Activated CD8-positive, alpha-beta memory T cell treated with anti-CD3 and anti-CD28 coated beads for 36 hours (primary cell): ENCODE results near the gene SMCO3. TPM values are rescaled to one million over a fixed set of nuclear protein-coding genes. Genes with fewer than 3 reads are reported as not detected.

Experiments
- CTCF ChIA-PET: fragments of 350-600 bp; sonication (Branson Sonifier 250); formaldehyde crosslinking; loops from one replicate; lab custom pipeline; 2021; ENCODE audit warnings: antibody characterized with exemption; lab: Charles Lee
- POLR2A ChIA-PET: fragments of 350-600 bp; sonication (Branson Sonifier 250); formaldehyde crosslinking; loops from one replicate; lab custom pipeline; 2021; ENCODE audit warnings: antibody characterized with exemption; lab: Charles Lee
- total RNA-seq, 2 experiments: library from RNA; stranded (reverse); gene quantifications; one replicate each; pipeline ENCODE4 v1.2.3, GENCODE V29; 2021

The SMCO3 gene
- total RNA-seq = not detected

- POLR2A ChIA-PET = no interaction called here
Measured at GRCh38 chr12:14814014-14814413, at the start of gene SMCO3. Gene SMCO3 (minus strand): TSS chr12:14814182. CDS start chr12:14806680, 7,502 bp downstream.

GRCh38 chr12:14860490-14860889 is 46.5 kb upstream of the SMCO3 start:
- CTCF ChIA-PET = no interaction called here
- POLR2A ChIA-PET = no interaction called here

More at GRCh38 chr12:14814014-14814413, at the start of gene SMCO3:
- CTCF ChIA-PET = no interaction called here

GRCh38 chr12:14858513-14858912 is 44.5 kb upstream of the SMCO3 start:
- POLR2A ChIA-PET = no interaction called here
- CTCF ChIA-PET = no interaction called here

- CTCF ChIA-PET = no interaction called here
- POLR2A ChIA-PET = no interaction called here
Measured at GRCh38 chr12:14854586-14855183, 40.7 kb upstream of the SMCO3 start.

GRCh38 chr12:14853961-14854360 is 40.0 kb upstream of the SMCO3 start:
- ChIA-PET CTCF (no interaction called here), POLR2A (no interaction called here)

- ChIA-PET CTCF (interaction anchor here (0.9 kb wide), 1 partner anchor 8 kb away, joined by 3 read pairs; no protein-coding TSS in a partner anchor), POLR2A (no interaction called here)
Measured at GRCh38 chr12:14852880-14853279, 38.9 kb upstream of the SMCO3 start.

- ChIA-PET POLR2A (no interaction called here), CTCF (interaction anchor here (0.7 to 1.0 kb wide), 2 partner anchors 33 to 145 kb away, joined by 4 read pairs; no protein-coding TSS in a partner anchor)
Measured at GRCh38 chr12:14850929-14851663, 37.1 kb upstream of the SMCO3 start.

GRCh38 chr12:14849661-14850060 is 35.7 kb upstream of the SMCO3 start:
- POLR2A ChIA-PET = no interaction called here
- CTCF ChIA-PET = interaction anchor here (0.5 kb wide), 1 partner anchor 89 kb away, joined by 4 read pairs; no protein-coding TSS in a partner anchor

- POLR2A ChIA-PET = no interaction called here
- CTCF ChIA-PET = interaction anchor here (0.8 to 3.7 kb wide), 2 partner anchors 123 to 149 kb away, joined by 3 to 27 read pairs; no protein-coding TSS in a partner anchor
Measured at GRCh38 chr12:14846876-14847580, 33.0 kb upstream of the SMCO3 start.

GRCh38 chr12:14846042-14846587 is 32.1 kb upstream of the SMCO3 start:
- ChIA-PET CTCF (interaction anchor here (0.6 to 3.7 kb wide), 5 partner anchors 13 to 150 kb away, joined by 3 to 27 read pairs (median 3); no protein-coding TSS in a partner anchor), POLR2A (no interaction called here)

- ChIA-PET POLR2A (no interaction called here), CTCF (interaction anchor here (0.6 to 3.7 kb wide), 5 partner anchors 14 to 150 kb away, joined by 3 to 27 read pairs (median 3); no protein-coding TSS in a partner anchor)
Measured at GRCh38 chr12:14845350-14845750, 31.4 kb upstream of the SMCO3 start.

- ChIA-PET CTCF (interaction anchor here (0.8 kb wide), 1 partner anchor 9 kb away, joined by 3 read pairs; no protein-coding TSS in a partner anchor), POLR2A (no interaction called here)
Measured at GRCh38 chr12:14844401-14844800, 30.4 kb upstream of the SMCO3 start.

- CTCF ChIA-PET = no interaction called here
- POLR2A ChIA-PET = no interaction called here
Measured at GRCh38 chr12:14843425-14843887, 29.5 kb upstream of the SMCO3 start, which contains the start of gene ART4. Gene ART4 (minus strand): TSS chr12:14843526. CDS start chr12:14843113, 413 bp downstream.

GRCh38 chr12:14842315-14842714 is 28.3 kb upstream of the SMCO3 start:
- ChIA-PET CTCF (interaction anchor here (1.1 kb wide), 1 partner anchor 154 kb away, joined by 5 read pairs; no protein-coding TSS in a partner anchor), POLR2A (no interaction called here)

GRCh38 chr12:14841761-14842160 is 27.8 kb upstream of the SMCO3 start:
- CTCF ChIA-PET = no interaction called here
- POLR2A ChIA-PET = no interaction called here

- ChIA-PET POLR2A (no interaction called here), CTCF (no interaction called here)
Measured at GRCh38 chr12:14840616-14841015, 26.6 kb upstream of the SMCO3 start.

- POLR2A ChIA-PET = no interaction called here
- CTCF ChIA-PET = no interaction called here
Measured at GRCh38 chr12:14839262-14839661, 25.3 kb upstream of the SMCO3 start.

GRCh38 chr12:14836336-14837210 is 22.6 kb upstream of the SMCO3 start:
- CTCF ChIA-PET = no interaction called here
- POLR2A ChIA-PET = no interaction called here
